IPS-18a (cell line): ENCODE data around the gene C12orf57.
A peak's percentile ranks its signal among the peaks of the same experiment; 100 is the strongest.

Source experiments
- H3K27ac ChIP-seq: one replicate; pipeline ENCODE4 v1.5.1; 2013; ENCODE audit warnings: low read length
- H3K27me3 ChIP-seq: one replicate; pipeline ENCODE4 v1.6.1; 2013; ENCODE audit warnings: mild to moderate bottlenecking, low read length; ENCODE audit not compliant: control insufficient read depth, insufficient read depth
- H3K36me3 ChIP-seq: one replicate; pipeline ENCODE4 v1.6.1; 2013; ENCODE audit warnings: low read depth, low read length; ENCODE audit not compliant: control insufficient read depth
- H3K4me1 ChIP-seq: one replicate; pipeline ENCODE4 v1.6.1; 2013; ENCODE audit warnings: low read depth, low read length; ENCODE audit not compliant: control insufficient read depth
- H3K4me3 ChIP-seq: one replicate; pipeline ENCODE4 v1.5.1; 2013; ENCODE audit warnings: low read length
- H3K9ac ChIP-seq: one replicate; pipeline ENCODE4 v1.6.1; 2013; ENCODE audit warnings: mild to moderate bottlenecking, low read length, moderate library complexity
- H3K9me3 ChIP-seq: one replicate; pipeline ENCODE4 v1.6.1; 2013; ENCODE audit warnings: low read depth, low read length; ENCODE audit not compliant: control insufficient read depth

C12orf57 gene

GRCh38 chr12:6942331-6942665 lies 1.5 kb upstream of the C12orf57 start:
- Histone ChIP-seq H3K4me1 (peaks cover 28% of the 10 kb centered on the region), H3K27ac (no peak overlapping the region), H3K36me3 (peaks cover 12% of the 10 kb centered on the region)

GRCh38 chr12:6943389-6943721 lies 467 bp upstream of the C12orf57 start:
- Histone ChIP-seq H3K36me3 (peaks cover 12% of the 10 kb centered on the region), H3K9me3 (no peaks in the 10 kb centered on the region), H3K27me3 (no peaks in the 10 kb centered on the region), H3K27ac (peak overlapping the region; percentile 90), H3K4me1 (peaks cover 25% of the 10 kb centered on the region), H3K9ac (peak overlapping the region; percentile 96), H3K4me3 (peak overlapping the region; percentile 94)

More at GRCh38 chr12:6942331-6942665, 1.5 kb upstream of the C12orf57 start:
- Histone ChIP-seq H3K4me3 (no peak overlapping the region), H3K9me3 (no peaks in the 10 kb centered on the region), H3K27me3 (no peaks in the 10 kb centered on the region), H3K9ac (no peak overlapping the region)

- peaks cover 23% of the 10 kb centered on the region for H3K4me1 ChIP-seq
- H3K36me3 ChIP-seq = peaks cover 12% of the 10 kb centered on the region
- H3K27me3 ChIP-seq = no peaks in the 10 kb centered on the region
- peak overlapping the region; percentile 96 for H3K9ac ChIP-seq
- peak overlapping the region; percentile 90 for H3K27ac ChIP-seq
- H3K4me3 ChIP-seq = peak overlapping the region; percentile 94
- H3K9me3 ChIP-seq = no peaks in the 10 kb centered on the region
Measured at GRCh38 chr12:6944381-6945186, 762 bp downstream of the C12orf57 start.

- Histone ChIP-seq H3K9me3 (no peaks in the 10 kb centered on the region), H3K36me3 (peaks cover 10% of the 10 kb centered on the region), H3K4me3 (peak overlapping the region; percentile 53), H3K27me3 (no peaks in the 10 kb centered on the region), H3K9ac (no peak overlapping the region), H3K4me1 (peaks cover 23% of the 10 kb centered on the region), H3K27ac (no peak overlapping the region)
Measured at GRCh38 chr12:6945613-6946012, 1.8 kb downstream of the C12orf57 start.

- Histone ChIP-seq H3K27ac (no peak overlapping the region), H3K9ac (peak overlapping the region; percentile 8), H3K4me3 (peak overlapping the region; percentile 53), H3K9me3 (no peaks in the 10 kb centered on the region), H3K36me3 (peaks cover 3% of the 10 kb centered on the region), H3K4me1 (peaks cover 23% of the 10 kb centered on the region), H3K27me3 (no peaks in the 10 kb centered on the region)
Measured at GRCh38 chr12:6946033-6946919, 2.5 kb downstream of the C12orf57 start.

GRCh38 chr12:6946920-6947374 lies 3.1 kb downstream of the C12orf57 start:
- peak overlapping the region; percentile 53 for H3K4me3 ChIP-seq
- peak overlapping the region; percentile 8 for H3K9ac ChIP-seq
- peaks cover 23% of the 10 kb centered on the region for H3K4me1 ChIP-seq
- H3K9me3 ChIP-seq = no peaks in the 10 kb centered on the region
- no peaks in the 10 kb centered on the region for H3K27me3 ChIP-seq
- no peaks in the 10 kb centered on the region for H3K36me3 ChIP-seq
- no peak overlapping the region for H3K27ac ChIP-seq

- no peaks in the 10 kb centered on the region for H3K27me3 ChIP-seq
- H3K4me3 ChIP-seq = no peak overlapping the region
- no peaks in the 10 kb centered on the region for H3K36me3 ChIP-seq
- no peak overlapping the region for H3K9ac ChIP-seq
- H3K9me3 ChIP-seq = no peaks in the 10 kb centered on the region
- H3K27ac ChIP-seq = no peak overlapping the region
- H3K4me1 ChIP-seq = peaks cover 23% of the 10 kb centered on the region
Measured at GRCh38 chr12:6947615-6948014, 3.8 kb downstream of the C12orf57 start.

- no peaks in the 10 kb centered on the region for H3K27me3 ChIP-seq
- no peak overlapping the region for H3K27ac ChIP-seq
- no peak overlapping the region for H3K4me3 ChIP-seq
- no peaks in the 10 kb centered on the region for H3K36me3 ChIP-seq
- no peaks in the 10 kb centered on the region for H3K9me3 ChIP-seq
- peaks cover 15% of the 10 kb centered on the region for H3K4me1 ChIP-seq
- no peak overlapping the region for H3K9ac ChIP-seq
Measured at GRCh38 chr12:6948873-6949594, 5.2 kb downstream of the C12orf57 start.

GRCh38 chr12:6950401-6950801 lies 6.6 kb downstream of the C12orf57 start:
- no peaks in the 10 kb centered on the region for H3K36me3 ChIP-seq
- peaks cover 8% of the 10 kb centered on the region for H3K4me1 ChIP-seq
- no peaks in the 10 kb centered on the region for H3K27me3 ChIP-seq
- no peak overlapping the region for H3K9ac ChIP-seq
- H3K27ac ChIP-seq = no peak overlapping the region
- no peak overlapping the region for H3K4me3 ChIP-seq
- no peaks in the 10 kb centered on the region for H3K9me3 ChIP-seq

GRCh38 chr12:6950811-6951540 lies 7.2 kb downstream of the C12orf57 start, which contains the start of gene PTPN6:
Gene PTPN6, plus strand, starts transcription at chr12:6951356. Its CDS starts 157 bp downstream, at chr12:6951513.
- Histone ChIP-seq H3K36me3 (no peaks in the 10 kb centered on the region), H3K27me3 (no peaks in the 10 kb centered on the region), H3K4me1 (peaks cover 2% of the 10 kb centered on the region), H3K27ac (no peak within 1 kb of the TSS), H3K9ac (peak within 1 kb of the TSS; percentile 12), H3K4me3 (no peak within 1 kb of the TSS), H3K9me3 (no peaks in the 10 kb centered on the region)
